Activated CD4-positive, alpha-beta T cell treated with anti-CD3 and anti-CD28 coated beads for 4 hours (primary cell): Measurements from ENCODE around the gene ODR4.
"Not testable (repeated sequence)": the region's sequence is repeated elsewhere in the genome, so short reads cannot be mapped to it uniquely, and the experiment has no call there.

Experiments
- DNase-seq, 2 donors: peaks; one replicate each; pipeline ENCODE4 v3.0.0-alpha.2; 2020

ODR4 gene

GRCh38 chr1:186375152-186375928, at the start of gene ODR4, which contains the start of gene TPR:
Gene ODR4 (plus strand): TSS chr1:186375838. CDS start chr1:186379786, 3,948 bp downstream.
Gene TPR (minus strand): TSS chr1:186375253. CDS start chr1:186375028, 225 bp downstream.
- peak; percentile 92 to 94 for DNase-seq

GRCh38 chr1:186326009-186326408, 49.6 kb upstream of the ODR4 start:
- DNase-seq, result no peak

GRCh38 chr1:186327331-186327730, 48.3 kb upstream of the ODR4 start:
- DNase-seq, result no peak

DNA sequence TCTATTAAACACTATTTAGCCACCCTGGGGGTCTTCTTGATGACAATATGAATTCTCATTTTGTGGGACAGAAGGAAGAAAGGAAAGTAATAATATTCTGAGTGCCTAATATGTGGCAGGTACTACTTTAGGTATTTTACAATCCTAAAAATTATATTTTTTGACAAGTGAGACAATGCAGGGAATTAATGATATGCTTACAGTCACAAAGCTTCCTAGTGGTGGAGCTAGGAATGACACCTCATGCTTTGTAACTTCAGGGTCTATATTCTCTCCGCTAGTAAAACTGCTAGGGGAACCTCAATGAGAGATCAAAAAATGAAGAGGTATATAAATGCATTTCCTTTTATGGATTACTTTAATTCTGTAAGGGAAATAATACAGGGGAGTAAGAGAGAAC, 44.9 kb upstream of the ODR4 start:
- DNase-seq, result no peak

DNA sequence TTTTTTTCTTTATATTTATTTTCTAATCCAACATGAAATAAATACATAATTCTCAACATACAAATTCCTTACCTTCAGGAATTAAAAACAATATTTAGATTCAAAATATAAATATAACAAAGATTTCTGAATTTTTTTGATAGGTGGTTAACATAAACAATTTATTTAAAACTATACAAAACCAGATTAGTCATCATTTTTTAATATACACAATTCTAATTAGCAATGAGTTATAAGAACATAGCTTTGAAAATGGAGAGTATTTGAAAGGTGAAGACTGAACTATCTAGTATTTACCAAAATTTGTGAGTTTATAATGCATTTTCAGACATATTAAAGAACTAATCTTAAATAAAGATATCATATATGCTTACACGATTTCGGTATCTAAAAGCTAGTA, 38.1 kb upstream of the ODR4 start:
- DNase-seq, result no peak

GRCh38 chr1:186340772-186341171, 34.9 kb upstream of the ODR4 start:
- DNase-seq, result no peak

- DNase-seq, result not testable (repeated sequence)
Observed at GRCh38 chr1:186347837-186348691, 27.6 kb upstream of the ODR4 start.

DNA sequence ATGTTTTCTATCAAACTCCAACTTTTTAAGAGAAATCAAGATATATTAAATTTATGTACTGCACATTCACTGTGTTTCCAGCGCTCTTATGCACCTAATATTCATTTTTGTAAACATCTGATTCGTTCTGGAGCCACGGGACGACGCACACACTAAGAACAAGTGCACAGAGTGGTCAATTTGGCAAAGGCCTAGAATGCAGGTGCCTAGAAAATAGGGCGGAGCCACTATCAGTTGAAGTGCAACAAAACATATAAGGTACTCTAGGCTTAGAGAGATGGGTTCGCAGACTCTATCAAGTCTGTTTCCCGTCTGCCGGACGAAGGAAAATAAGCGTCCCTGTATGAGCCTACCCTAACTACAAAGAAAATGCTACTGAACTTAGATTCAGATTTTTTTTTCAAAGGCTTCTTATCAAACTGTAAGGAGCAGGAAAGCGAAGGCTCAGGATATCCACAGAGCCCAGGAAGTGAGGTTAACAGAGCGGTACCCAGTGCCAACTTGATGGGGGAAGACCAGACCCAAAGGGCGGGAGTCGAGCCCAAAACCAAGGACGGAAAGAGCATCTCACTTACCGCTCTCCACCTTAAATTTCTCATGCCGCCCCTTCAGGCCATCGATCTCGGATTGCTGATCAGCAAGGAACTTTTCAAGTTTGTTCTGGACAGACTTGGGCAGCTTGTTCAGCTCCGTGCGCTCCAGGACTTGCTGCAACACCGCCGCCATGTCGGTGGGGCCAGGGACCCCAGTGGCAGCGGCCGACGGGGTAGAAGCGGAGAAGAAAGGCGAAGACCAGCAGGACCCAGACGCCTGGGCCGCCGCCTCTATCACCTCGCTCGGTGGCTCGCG, 1.1 kb upstream of the ODR4 start:
- DNase-seq, result peak; percentile 1 to 6

DNA sequence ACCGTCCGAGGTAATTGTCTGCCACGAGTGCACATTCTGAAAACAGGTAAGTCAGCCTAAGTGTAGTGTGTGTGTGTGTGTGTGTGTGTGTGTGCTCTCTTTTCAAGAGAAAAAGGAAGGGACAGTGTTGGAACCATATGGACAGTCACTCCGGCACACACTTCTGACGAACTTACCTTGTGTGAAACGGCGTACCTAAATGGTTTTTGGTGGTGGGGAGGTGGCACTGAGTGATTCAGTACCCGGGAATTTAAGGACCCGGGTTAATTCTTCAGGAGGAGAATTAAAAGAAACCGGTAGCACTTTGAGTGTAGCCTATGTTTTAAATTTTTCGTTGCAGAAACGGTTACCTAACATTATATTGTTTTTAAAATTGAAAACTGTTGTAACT, 286 bp downstream of the ODR4 start:
- no peak for DNase-seq

DNA sequence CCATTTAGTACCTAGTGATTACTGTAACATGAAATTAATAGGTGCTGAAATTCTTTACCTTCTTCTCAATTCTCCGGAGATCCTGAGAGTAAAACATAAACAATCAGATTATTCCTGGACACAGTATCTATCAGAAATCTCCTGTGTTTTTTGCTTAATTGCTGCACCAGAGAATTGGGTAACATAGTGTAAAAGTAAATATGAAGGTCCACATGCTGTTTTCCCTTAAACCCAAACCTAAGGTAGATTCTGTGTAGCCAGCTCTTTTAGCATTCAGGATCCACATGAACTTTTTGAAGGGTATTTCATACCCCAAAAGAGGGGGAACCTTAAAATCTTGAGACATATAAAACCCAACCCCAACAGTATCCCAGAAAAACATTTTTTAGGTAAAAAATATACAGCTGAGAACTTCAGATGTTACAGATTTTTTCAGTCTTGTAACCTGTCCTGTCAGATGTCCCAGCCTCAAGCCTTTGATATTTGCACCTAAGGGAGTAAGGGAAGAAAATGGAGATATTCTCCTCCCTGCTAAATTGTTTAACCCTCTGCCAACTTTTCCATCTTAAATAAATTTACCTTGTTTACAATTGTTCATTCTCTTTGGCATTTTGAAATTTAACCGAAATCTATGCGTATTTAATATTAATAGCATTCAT, 11.2 kb downstream of the ODR4 start:
- no peak for DNase-seq

GRCh38 chr1:186390925-186391324, 15.3 kb downstream of the ODR4 start:
- no peak for DNase-seq

GRCh38 chr1:186391841-186392240, 16.2 kb downstream of the ODR4 start:
- no peak for DNase-seq

- DNase-seq, result not testable (repeated sequence)
Observed at GRCh38 chr1:186392711-186393110, 17.1 kb downstream of the ODR4 start.

DNA sequence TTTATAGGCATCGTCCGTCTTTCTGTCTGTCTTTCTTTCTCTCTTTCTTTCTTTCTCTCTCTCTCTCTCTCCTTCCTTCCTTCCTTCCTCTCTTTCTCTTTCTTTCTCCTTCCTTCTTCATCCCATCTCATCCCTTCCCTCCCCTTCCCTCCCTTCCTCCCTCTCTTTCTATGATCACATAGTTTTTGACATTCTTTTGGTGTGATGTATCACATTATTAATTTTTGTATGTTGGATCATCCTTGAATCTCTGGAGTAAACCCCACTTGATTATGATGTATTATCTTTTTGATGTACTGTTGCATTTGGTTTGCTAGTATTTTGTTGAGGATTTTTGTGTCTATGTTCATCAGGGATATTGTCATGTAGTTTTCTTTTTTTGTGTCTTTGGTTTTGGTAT, 25.8 kb downstream of the ODR4 start:
- not testable (repeated sequence) for DNase-seq

DNA sequence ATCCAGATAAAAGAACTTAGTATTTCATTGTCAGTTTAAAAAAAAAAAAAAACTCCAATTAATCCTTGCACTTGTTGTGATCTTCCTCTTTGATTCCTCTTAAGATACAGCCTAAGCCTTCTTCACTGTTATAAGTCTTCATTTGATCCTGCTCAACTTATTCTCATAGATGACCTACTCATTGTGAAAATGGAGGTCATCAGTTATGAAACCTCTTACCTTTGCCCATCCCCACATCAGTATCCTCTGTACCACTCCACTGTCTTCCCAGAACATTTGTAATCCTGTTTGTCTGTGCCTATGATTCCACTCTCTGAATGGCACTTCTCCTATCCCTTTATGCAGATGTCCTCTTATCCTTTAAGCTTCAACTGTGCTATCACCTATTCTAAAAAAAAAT, 28.0 kb downstream of the ODR4 start:
- DNase-seq, result no peak

DNA sequence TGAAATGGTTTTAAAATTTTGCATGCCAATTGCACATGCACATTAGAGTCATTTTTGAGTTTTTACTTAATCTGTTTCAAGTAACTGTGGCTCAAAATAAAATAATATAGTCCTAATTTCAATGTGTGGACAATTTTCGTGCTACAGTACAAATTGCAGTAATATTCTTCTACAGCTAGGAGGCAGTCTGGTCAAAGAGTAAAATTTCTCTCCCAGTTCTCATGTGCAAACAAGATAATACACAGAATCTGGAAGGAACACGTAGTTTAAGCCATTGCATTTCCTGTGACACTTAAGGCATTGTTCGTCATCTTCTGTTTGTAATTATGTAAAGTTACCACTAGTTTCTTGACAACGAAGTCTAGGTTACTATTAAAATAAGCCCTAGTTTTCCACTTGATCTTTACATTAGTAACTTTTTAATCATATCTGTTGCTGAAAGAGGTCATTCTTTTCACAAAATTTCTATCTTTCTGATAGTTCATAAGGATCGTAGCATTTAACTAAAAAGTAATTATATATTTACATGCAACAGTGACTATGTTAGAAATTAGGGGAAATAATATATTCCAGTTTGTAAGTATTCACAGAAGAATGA, 28.9 kb downstream of the ODR4 start:
- no peak for DNase-seq

- DNase-seq, result no peak
Observed at GRCh38 chr1:186409091-186409490, 33.5 kb downstream of the ODR4 start.

- no peak for DNase-seq
Observed at GRCh38 chr1:186413319-186413718, 37.7 kb downstream of the ODR4 start.

- no peak for DNase-seq
Observed at GRCh38 chr1:186418503-186418902, 42.9 kb downstream of the ODR4 start.

GRCh38 chr1:186420311-186420710, 44.7 kb downstream of the ODR4 start:
- DNase-seq, result no peak

GRCh38 chr1:186420923-186421322, 45.3 kb downstream of the ODR4 start:
- no peak for DNase-seq

DNA sequence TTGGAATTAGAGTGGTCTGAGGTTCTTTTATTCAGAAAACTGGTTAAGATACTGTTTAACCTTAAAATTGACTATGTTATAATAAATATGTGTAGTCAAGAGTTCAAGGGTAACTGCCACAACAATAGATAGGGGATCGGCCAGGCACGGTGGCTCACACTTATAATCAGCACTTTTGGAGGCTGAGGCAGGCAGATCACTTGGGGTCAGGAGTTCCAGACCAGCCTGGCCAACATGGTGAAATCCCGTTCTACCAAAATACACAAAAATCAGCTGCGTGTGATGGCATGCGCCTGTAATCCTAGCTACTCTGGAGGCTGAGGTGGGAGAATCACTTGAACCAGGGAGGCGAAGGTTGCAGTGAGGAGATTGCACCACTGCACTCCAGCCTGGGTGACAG, 45.8 kb downstream of the ODR4 start:
- DNase-seq, result no peak
